OCI-LY3 (cell line): ENCODE results near the gene PLA2G12B.

ENCODE experiments used
- H2AFZ ChIP-seq: fragments of 200-600, 300-600 bp; shearing (Covaris generic); 2 replicates; pipeline ENCODE4 v1.6.0; 2014; ENCODE audit warnings: antibody characterized with exemption, low read depth, low read length
- H3K27ac ChIP-seq: fragments of 200-600, 300-600 bp; sonication (generic); 2 replicates; pipeline ENCODE4 v1.5.1; 2014; ENCODE audit warnings: mild to moderate bottlenecking, low read length, moderate library complexity, mixed read lengths
- H3K27me3 ChIP-seq: fragments of 200-600, 300-600 bp; sonication (generic); 2 replicates; pipeline ENCODE4 v1.6.1; 2014; ENCODE audit warnings: low read depth, low read length, mixed read lengths
- H3K36me3 ChIP-seq: fragments of 200-600, 300-600 bp; sonication (generic); replicated peaks from 2 replicates; pipeline ENCODE3; 2014; ENCODE audit warnings: low read depth, low read length, mixed read lengths
- H3K4me1 ChIP-seq: fragments of 300-600, 200-600 bp; sonication (generic); 2 replicates; pipeline ENCODE4 v1.6.1; 2014; ENCODE audit warnings: low read length, mixed read lengths
- H3K4me2 ChIP-seq: fragments of 200-600, 300-600 bp; sonication (generic); 2 replicates; pipeline ENCODE4 v1.6.1; 2014; ENCODE audit warnings: low read length, mixed read lengths
- H3K4me3 ChIP-seq: fragments of 300-600, 200-600 bp; sonication (generic); 2 replicates; pipeline ENCODE4 v1.5.1; 2014; ENCODE audit warnings: antibody characterized with exemption, mild to moderate bottlenecking, low read length, moderate library complexity
- H3K79me2 ChIP-seq: fragments of 300-600, 200-600 bp; shearing (Covaris generic); 2 replicates; pipeline ENCODE4 v1.6.1; 2014; ENCODE audit warnings: mild to moderate bottlenecking, low read length, mixed read lengths
- H3K9ac ChIP-seq: fragments of 300-600, 200-600 bp; shearing (Covaris generic); 2 replicates; pipeline ENCODE4 v1.6.0; 2014; ENCODE audit warnings: mild to moderate bottlenecking, low read length, moderate library complexity
- H3K9me3 ChIP-seq: fragments of 200-600, 300-600 bp; shearing (Covaris generic); 2 replicates; pipeline ENCODE4 v1.6.1; 2014; ENCODE audit warnings: low read length, mixed read lengths; ENCODE audit not compliant: insufficient read depth
- H4K20me1 ChIP-seq: fragments of 200-600, 300-600 bp; sonication (generic); 2 replicates; pipeline ENCODE4 v1.6.1; 2016; ENCODE audit warnings: low read length, mixed read lengths; ENCODE audit not compliant: insufficient read depth
- EZH2phosphoT487 ChIP-seq: fragments of 200-600 bp; shearing (Covaris generic); IDR thresholded peaks from 2 replicates; pipeline ENCODE4 v1.6.1; 2018; ENCODE audit warnings: antibody characterized with exemption, mixed run types, low read depth
- TF ChIP-seq, protein P1 (sequence below): fragments of 200-600, 300-600 bp; sonication (generic); IDR thresholded peaks from 2 replicates; pipeline ENCODE4 v1.5.1; 2014; ENCODE audit warnings: antibody characterized with exemption, low read length, low read depth

The PLA2G12B gene

DNA sequence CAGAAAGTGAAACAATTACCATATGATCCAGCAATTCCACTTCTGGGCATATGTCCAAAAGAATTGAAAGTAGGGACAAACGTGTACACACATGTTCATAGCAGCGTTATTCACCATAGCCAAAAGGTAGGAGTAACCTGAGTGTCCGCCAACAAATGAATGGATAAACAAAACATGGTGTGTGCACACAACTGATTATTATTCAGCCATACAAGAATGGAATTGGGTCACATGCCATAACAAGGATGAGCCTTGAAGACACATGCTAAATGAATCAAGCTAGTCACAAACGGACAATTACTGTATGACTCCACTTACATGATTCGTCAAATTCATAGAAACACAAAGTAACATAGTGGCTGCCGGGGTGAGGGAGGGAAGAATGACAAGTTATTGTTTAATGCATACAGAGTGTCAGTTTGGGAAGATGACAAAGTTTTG lies 65.2 kb downstream of the PLA2G12B start:
- Histone ChIP-seq H3K9me3 (no peaks in the 10 kb centered on the region), H3K4me2 (no peak overlapping the region), H3K27me3 (no peaks in the 10 kb centered on the region), H3K27ac (no peak overlapping the region), H3K79me2 (no peaks in the 10 kb centered on the region), H3K9ac (no peak overlapping the region), H3K4me3 (no peak overlapping the region), H2AFZ (no peak overlapping the region), H3K36me3 (no peaks in the 10 kb centered on the region), H3K4me1 (no peaks in the 10 kb centered on the region), H4K20me1 (no peaks in the 10 kb centered on the region)
- no peak for TF ChIP-seq EZH2phosphoT487
- TF ChIP-seq, protein P1, sequence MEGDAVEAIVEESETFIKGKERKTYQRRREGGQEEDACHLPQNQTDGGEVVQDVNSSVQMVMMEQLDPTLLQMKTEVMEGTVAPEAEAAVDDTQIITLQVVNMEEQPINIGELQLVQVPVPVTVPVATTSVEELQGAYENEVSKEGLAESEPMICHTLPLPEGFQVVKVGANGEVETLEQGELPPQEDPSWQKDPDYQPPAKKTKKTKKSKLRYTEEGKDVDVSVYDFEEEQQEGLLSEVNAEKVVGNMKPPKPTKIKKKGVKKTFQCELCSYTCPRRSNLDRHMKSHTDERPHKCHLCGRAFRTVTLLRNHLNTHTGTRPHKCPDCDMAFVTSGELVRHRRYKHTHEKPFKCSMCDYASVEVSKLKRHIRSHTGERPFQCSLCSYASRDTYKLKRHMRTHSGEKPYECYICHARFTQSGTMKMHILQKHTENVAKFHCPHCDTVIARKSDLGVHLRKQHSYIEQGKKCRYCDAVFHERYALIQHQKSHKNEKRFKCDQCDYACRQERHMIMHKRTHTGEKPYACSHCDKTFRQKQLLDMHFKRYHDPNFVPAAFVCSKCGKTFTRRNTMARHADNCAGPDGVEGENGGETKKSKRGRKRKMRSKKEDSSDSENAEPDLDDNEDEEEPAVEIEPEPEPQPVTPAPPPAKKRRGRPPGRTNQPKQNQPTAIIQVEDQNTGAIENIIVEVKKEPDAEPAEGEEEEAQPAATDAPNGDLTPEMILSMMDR = no peak

DNA sequence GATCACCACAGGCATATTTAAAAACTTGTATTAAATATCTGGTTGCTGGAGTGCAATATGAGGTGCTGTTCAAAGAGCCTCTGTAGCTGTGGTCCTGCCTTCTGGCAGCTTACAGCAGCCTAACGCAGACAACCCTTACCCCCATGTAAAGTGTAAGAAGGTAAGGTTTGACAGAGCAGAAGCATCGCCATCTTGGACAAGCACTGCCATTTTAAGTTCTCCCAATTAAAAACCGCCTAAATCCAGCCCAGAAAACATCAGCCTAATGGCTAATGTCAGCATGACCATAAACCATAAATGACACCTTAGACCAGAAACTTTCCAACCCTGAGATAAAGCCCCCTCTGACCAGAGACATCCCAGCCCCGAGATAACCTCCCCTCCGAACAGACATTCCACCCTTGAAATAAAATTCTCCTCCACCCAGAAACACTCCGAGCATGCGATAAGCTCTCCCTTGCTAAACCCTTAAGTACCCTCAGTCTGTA lies 66.4 kb downstream of the PLA2G12B start:
- H2AFZ ChIP-seq = no peak overlapping the region
- TF ChIP-seq EZH2phosphoT487 = no peak
- no peaks in the 10 kb centered on the region for H3K9me3 ChIP-seq
- no peak overlapping the region for H3K4me2 ChIP-seq
- no peaks in the 10 kb centered on the region for H3K27me3 ChIP-seq
- H3K36me3 ChIP-seq = no peaks in the 10 kb centered on the region
- no peak overlapping the region for H3K9ac ChIP-seq
- H3K79me2 ChIP-seq = no peaks in the 10 kb centered on the region
- no peaks in the 10 kb centered on the region for H4K20me1 ChIP-seq
- H3K27ac ChIP-seq = no peak overlapping the region
- no peaks in the 10 kb centered on the region for H3K4me1 ChIP-seq
- no peak overlapping the region for H3K4me3 ChIP-seq

DNA sequence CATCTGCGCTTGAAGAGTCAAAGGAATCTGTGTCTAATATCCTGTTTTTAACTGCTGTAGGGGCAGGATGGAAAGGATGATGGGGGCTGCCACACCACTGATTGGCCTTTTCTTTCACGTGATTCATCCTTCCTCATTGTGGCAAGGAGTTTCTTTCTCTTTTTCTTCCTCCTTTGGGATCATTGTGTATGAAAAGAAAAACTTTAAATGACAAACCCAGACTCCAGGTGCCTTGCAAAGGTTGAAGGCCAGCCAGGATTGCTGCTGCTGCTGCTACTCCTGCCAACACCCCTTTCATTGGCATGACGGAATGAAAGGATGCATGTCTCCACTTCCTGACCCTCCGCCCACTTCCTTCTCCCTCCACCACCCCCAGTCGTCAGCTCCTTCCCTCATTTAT lies 67.6 kb downstream of the PLA2G12B start:
- no peak overlapping the region for H3K27ac ChIP-seq

DNA sequence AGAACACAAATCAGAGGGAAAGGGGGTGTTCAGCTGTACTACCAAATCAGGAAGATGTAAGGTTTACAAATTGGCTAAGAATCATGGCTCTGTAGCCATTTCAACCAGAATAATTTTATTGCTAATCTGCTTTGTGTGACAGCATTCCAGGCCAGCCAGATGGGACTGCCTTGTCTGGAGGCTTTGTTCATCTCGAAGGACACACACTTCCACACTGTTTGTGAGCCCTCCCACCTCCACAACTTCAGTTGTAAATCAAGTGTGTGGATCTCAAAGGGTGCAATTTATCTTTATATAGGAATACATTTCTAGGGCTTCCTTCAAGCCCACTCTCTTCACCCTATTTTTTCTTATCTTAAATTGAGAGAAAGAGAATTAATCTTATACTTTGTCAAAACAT lies 68.0 kb downstream of the PLA2G12B start:
- no peak overlapping the region for H3K9ac ChIP-seq
- H4K20me1 ChIP-seq = no peaks in the 10 kb centered on the region
- H3K79me2 ChIP-seq = no peaks in the 10 kb centered on the region
- H3K4me1 ChIP-seq = no peaks in the 10 kb centered on the region
- TF ChIP-seq EZH2phosphoT487 = no peak
- TF ChIP-seq, protein P1 = no peak
- no peak overlapping the region for H3K4me3 ChIP-seq
- H3K27me3 ChIP-seq = no peaks in the 10 kb centered on the region
- H3K9me3 ChIP-seq = no peaks in the 10 kb centered on the region
- H3K36me3 ChIP-seq = no peaks in the 10 kb centered on the region
- no peak overlapping the region for H3K27ac ChIP-seq
- H3K4me2 ChIP-seq = no peak overlapping the region
- no peak overlapping the region for H2AFZ ChIP-seq

More for the DNA sequence above, 67.6 kb downstream of the PLA2G12B start:
- Histone ChIP-seq H3K79me2 (no peaks in the 10 kb centered on the region), H3K27me3 (no peaks in the 10 kb centered on the region), H3K36me3 (no peaks in the 10 kb centered on the region), H3K4me1 (no peaks in the 10 kb centered on the region), H3K9ac (no peak overlapping the region), H2AFZ (no peak overlapping the region), H3K4me3 (no peak overlapping the region), H3K9me3 (no peaks in the 10 kb centered on the region), H4K20me1 (no peaks in the 10 kb centered on the region), H3K4me2 (no peak overlapping the region)
- TF ChIP-seq, protein P1 = no peak
- no peak for TF ChIP-seq EZH2phosphoT487
